GM12864 (cell line): ENCODE measurements around the gene CMYA5.

Experiments
- DNase-seq: peaks from one replicate; pipeline ENCODE4 v3.0.0-alpha.2; 2011; ENCODE audit warnings: low read depth
- H3K4me3 ChIP-seq: 2 replicates; pipeline ENCODE4 v1.5.1; 2011; ENCODE audit warnings: mild to moderate bottlenecking, low read depth, low read length, control low read depth
- CTCF ChIP-seq: IDR thresholded peaks from 2 replicates; pipeline ENCODE4 v1.5.1; 2011; ENCODE audit warnings: low read depth, mild to moderate bottlenecking, moderate library complexity, low read length, control low read depth, inconsistent platforms; ENCODE audit errors: missing control alignments

CMYA5 gene

DNA sequence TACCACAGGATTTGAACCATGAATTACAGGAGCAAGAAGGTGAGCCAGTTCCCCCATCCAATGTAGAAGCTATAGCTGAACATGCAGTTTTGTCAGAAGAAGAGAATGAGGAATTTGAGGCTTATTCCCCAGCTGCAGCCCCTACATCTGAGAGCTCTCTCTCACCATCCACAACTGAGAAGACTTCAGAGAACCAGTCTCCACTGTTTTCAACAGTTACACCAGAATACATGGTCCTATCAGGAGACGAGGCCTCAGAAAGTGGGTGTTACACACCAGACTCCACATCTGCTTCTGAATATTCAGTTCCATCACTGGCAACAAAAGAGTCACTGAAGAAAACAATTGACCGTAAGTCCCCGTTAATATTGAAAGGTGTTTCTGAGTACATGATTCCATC, 40.9 kb downstream of the CMYA5 start:
- no peak overlapping the region for H3K4me3 ChIP-seq
- DNase-seq, result no peak
- TF ChIP-seq CTCF, result no peak

DNA sequence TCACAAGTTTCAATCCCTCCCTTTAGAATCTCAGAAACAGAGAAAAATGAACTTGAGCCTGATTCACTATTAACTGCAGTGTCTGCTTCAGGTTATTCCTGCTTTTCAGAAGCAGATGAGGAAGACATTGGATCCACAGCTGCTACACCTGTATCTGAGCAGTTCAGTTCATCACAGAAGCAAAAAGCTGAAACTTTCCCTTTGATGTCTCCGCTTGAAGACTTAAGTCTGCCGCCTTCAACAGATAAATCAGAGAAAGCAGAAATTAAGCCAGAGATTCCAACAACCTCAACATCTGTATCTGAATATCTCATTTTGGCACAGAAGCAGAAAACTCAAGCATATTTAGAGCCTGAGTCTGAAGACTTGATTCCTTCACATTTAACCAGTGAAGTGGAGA, 42.1 kb downstream of the CMYA5 start:
- DNase-seq, result no peak
- TF ChIP-seq CTCF, result no peak
- H3K4me3 ChIP-seq, result no peak overlapping the region

GRCh38 chr5:79736528-79737514, 47.2 kb downstream of the CMYA5 start:
- no peak for TF ChIP-seq CTCF
- no peak overlapping the region for H3K4me3 ChIP-seq
- no peak for DNase-seq

DNA sequence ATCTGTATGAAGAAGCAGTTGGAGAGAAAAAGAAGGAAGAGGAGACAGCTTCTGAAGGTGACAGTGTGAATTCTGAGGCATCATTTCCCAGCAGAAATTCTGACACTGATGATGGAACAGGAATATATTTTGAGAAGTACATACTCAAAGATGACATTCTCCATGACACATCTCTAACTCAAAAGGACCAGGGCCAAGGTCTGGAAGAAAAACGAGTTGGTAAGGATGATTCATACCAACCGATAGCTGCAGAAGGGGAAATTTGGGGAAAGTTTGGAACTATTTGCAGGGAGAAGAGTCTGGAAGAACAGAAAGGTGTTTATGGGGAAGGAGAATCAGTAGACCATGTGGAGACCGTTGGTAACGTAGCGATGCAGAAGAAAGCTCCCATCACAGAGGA, 48.7 kb downstream of the CMYA5 start:
- no peak for TF ChIP-seq CTCF
- no peak overlapping the region for H3K4me3 ChIP-seq
- DNase-seq, result no peak

GRCh38 chr5:79742549-79743136, 53.0 kb downstream of the CMYA5 start:
- TF ChIP-seq CTCF, result no peak
- no peak for DNase-seq
- H3K4me3 ChIP-seq, result no peak overlapping the region

GRCh38 chr5:79743846-79744605, 54.4 kb downstream of the CMYA5 start:
- no peak for DNase-seq
- TF ChIP-seq CTCF, result no peak
- no peak overlapping the region for H3K4me3 ChIP-seq
